Neuron (in vitro differentiated cells): Measurements from ENCODE around the gene HSPA1A.

Source experiments
- H2AFZ ChIP-seq: one replicate; pipeline ENCODE4 v1.6.1; 2013; ENCODE audit warnings: low read depth, mild to moderate bottlenecking, inconsistent platforms, low read length, moderate library complexity
- H3K27me3 ChIP-seq: one replicate; pipeline ENCODE4 v1.6.1; 2013; ENCODE audit warnings: low read length; ENCODE audit not compliant: insufficient read depth
- H3K36me3 ChIP-seq: one replicate; pipeline ENCODE4 v1.6.1; 2013; ENCODE audit warnings: low read length; ENCODE audit not compliant: insufficient read depth
- H3K4me1 ChIP-seq: one replicate; pipeline ENCODE4 v1.6.1; 2013; ENCODE audit warnings: low read length; ENCODE audit not compliant: insufficient read depth
- H3K4me3 ChIP-seq: 2 replicates; pipeline ENCODE4 v1.5.1; 2013; ENCODE audit warnings: mild to moderate bottlenecking, low read length, moderate library complexity
- H3K9me3 ChIP-seq: one replicate; pipeline ENCODE4 v1.6.1; 2013; ENCODE audit warnings: low read length

HSPA1A gene

GRCh38 chr6:31815025-31815838 is at the start of gene HSPA1A, which contains the start of gene HSPA1L:
TSS of gene HSPA1A (plus strand) at chr6:31815543. CDS start at chr6:31815757, 214 bp downstream.
TSS of gene HSPA1L (minus strand) at chr6:31815283. CDS start at chr6:31811972, 3,311 bp downstream.
- Histone ChIP-seq H3K9me3 (peaks cover 2% of the 10 kb centered on the region), H3K4me3 (no peak within 1 kb of the TSS), H3K27me3 (no peaks in the 10 kb centered on the region), H3K4me1 (no peaks in the 10 kb centered on the region), H2AFZ (no peak within 1 kb of the TSS), H3K36me3 (no peaks in the 10 kb centered on the region)

- no peak overlapping the region for H2AFZ ChIP-seq
- no peaks in the 10 kb centered on the region for H3K27me3 ChIP-seq
- no peak overlapping the region for H3K4me3 ChIP-seq
- H3K4me1 ChIP-seq = peaks cover 19% of the 10 kb centered on the region
- no peaks in the 10 kb centered on the region for H3K9me3 ChIP-seq
- peaks cover 23% of the 10 kb centered on the region for H3K36me3 ChIP-seq
Measured at GRCh38 chr6:31765559-31765909, 49.8 kb upstream of the HSPA1A start.

GRCh38 chr6:31765910-31766794 is 49.2 kb upstream of the HSPA1A start:
- H3K36me3 ChIP-seq = peaks cover 17% of the 10 kb centered on the region
- no peaks in the 10 kb centered on the region for H3K9me3 ChIP-seq
- peaks cover 19% of the 10 kb centered on the region for H3K4me1 ChIP-seq
- H3K27me3 ChIP-seq = no peaks in the 10 kb centered on the region
- H2AFZ ChIP-seq = no peak overlapping the region
- H3K4me3 ChIP-seq = no peak overlapping the region

- Histone ChIP-seq H2AFZ (no peak overlapping the region), H3K27me3 (no peaks in the 10 kb centered on the region), H3K36me3 (peaks cover 7% of the 10 kb centered on the region), H3K4me3 (no peak overlapping the region), H3K4me1 (peaks cover 19% of the 10 kb centered on the region), H3K9me3 (no peaks in the 10 kb centered on the region)
Measured at GRCh38 chr6:31767096-31767645, 48.2 kb upstream of the HSPA1A start.

GRCh38 chr6:31768363-31769257 is 46.7 kb upstream of the HSPA1A start:
- H3K9me3 ChIP-seq = no peaks in the 10 kb centered on the region
- no peak overlapping the region for H3K4me3 ChIP-seq
- peaks cover 8% of the 10 kb centered on the region for H3K4me1 ChIP-seq
- H3K36me3 ChIP-seq = peaks cover 5% of the 10 kb centered on the region
- no peaks in the 10 kb centered on the region for H3K27me3 ChIP-seq
- H2AFZ ChIP-seq = no peak overlapping the region

- Histone ChIP-seq H2AFZ (no peak overlapping the region), H3K36me3 (peaks cover 2% of the 10 kb centered on the region), H3K9me3 (no peaks in the 10 kb centered on the region), H3K27me3 (no peaks in the 10 kb centered on the region), H3K4me3 (no peak overlapping the region), H3K4me1 (no peaks in the 10 kb centered on the region)
Measured at GRCh38 chr6:31769684-31770371, 45.5 kb upstream of the HSPA1A start.

- no peaks in the 10 kb centered on the region for H3K4me1 ChIP-seq
- H3K4me3 ChIP-seq = no peak overlapping the region
- H3K36me3 ChIP-seq = no peaks in the 10 kb centered on the region
- H3K27me3 ChIP-seq = no peaks in the 10 kb centered on the region
- no peak overlapping the region for H2AFZ ChIP-seq
- H3K9me3 ChIP-seq = no peaks in the 10 kb centered on the region
Measured at GRCh38 chr6:31770860-31771259, 44.5 kb upstream of the HSPA1A start.

GRCh38 chr6:31771992-31772358 is 43.4 kb upstream of the HSPA1A start:
- H3K27me3 ChIP-seq = no peaks in the 10 kb centered on the region
- H3K36me3 ChIP-seq = no peaks in the 10 kb centered on the region
- H3K4me1 ChIP-seq = peaks cover under 1% of the 10 kb centered on the region
- H3K4me3 ChIP-seq = no peak overlapping the region
- H2AFZ ChIP-seq = no peak overlapping the region
- no peaks in the 10 kb centered on the region for H3K9me3 ChIP-seq

- H3K27me3 ChIP-seq = no peaks in the 10 kb centered on the region
- H3K36me3 ChIP-seq = peaks cover 19% of the 10 kb centered on the region
- no peak overlapping the region for H2AFZ ChIP-seq
- no peak overlapping the region for H3K4me3 ChIP-seq
- no peaks in the 10 kb centered on the region for H3K9me3 ChIP-seq
- H3K4me1 ChIP-seq = peaks cover 3% of the 10 kb centered on the region
Measured at GRCh38 chr6:31775184-31775583, 40.2 kb upstream of the HSPA1A start.

GRCh38 chr6:31775633-31776484 is 39.5 kb upstream of the HSPA1A start:
- no peak overlapping the region for H2AFZ ChIP-seq
- peaks cover 3% of the 10 kb centered on the region for H3K4me1 ChIP-seq
- no peaks in the 10 kb centered on the region for H3K9me3 ChIP-seq
- no peaks in the 10 kb centered on the region for H3K27me3 ChIP-seq
- no peak overlapping the region for H3K4me3 ChIP-seq
- H3K36me3 ChIP-seq = peaks cover 26% of the 10 kb centered on the region

GRCh38 chr6:31776485-31776988 is 38.8 kb upstream of the HSPA1A start:
- Histone ChIP-seq H3K4me3 (no peak overlapping the region), H3K27me3 (no peaks in the 10 kb centered on the region), H3K9me3 (no peaks in the 10 kb centered on the region), H2AFZ (no peak overlapping the region), H3K36me3 (peaks cover 28% of the 10 kb centered on the region), H3K4me1 (peaks cover 3% of the 10 kb centered on the region)
